Loucy (cell line): ENCODE results near the gene BMAL1.

ENCODE experiments used
- CTCF ChIP-seq: fragments of 200-600 bp; sonication (generic); conservative IDR thresholded peaks from 2 replicates; pipeline ENCODE4 v1.5.1; 2014; ENCODE audit warnings: mild to moderate bottlenecking, antibody characterized with exemption, low read length
- EZH2phosphoT487 ChIP-seq: fragments of 200-600 bp; IDR thresholded peaks from 2 replicates; pipeline ENCODE4 v1.6.1; 2018; ENCODE audit warnings: antibody characterized with exemption, mild to moderate bottlenecking, moderate library complexity, borderline replicate concordance

GRCh38 chr11:13367115-13367514 lies 89.5 kb downstream of the BMAL1 start:
- peak; percentile 17; the same call in 1 of the 2 replicates for TF ChIP-seq CTCF
- no peak for TF ChIP-seq EZH2phosphoT487
